COLO829 (cell line): Measurements from ENCODE around the gene CD151.

Experiments
- DNase-seq: peaks from one replicate; pipeline ENCODE4 v3.0.0; 2012; ENCODE audit warnings: low spot score

CD151 gene

GRCh38 chr11:843086-843734 lies 10.5 kb downstream of the CD151 start:
- no peak for DNase-seq

- DNase-seq, result peak; percentile 78
Observed at GRCh38 chr11:843818-844692, 11.3 kb downstream of the CD151 start.

GRCh38 chr11:844693-845644 lies 12.2 kb downstream of the CD151 start:
- peak; percentile 82 for DNase-seq

GRCh38 chr11:845872-846495 lies 13.2 kb downstream of the CD151 start:
- no peak for DNase-seq

- DNase-seq, result no peak
Observed at GRCh38 chr11:846496-847098, 13.8 kb downstream of the CD151 start.

- no peak for DNase-seq
Observed at GRCh38 chr11:847876-848275, 15.1 kb downstream of the CD151 start.

GRCh38 chr11:848380-848931 lies 15.7 kb downstream of the CD151 start:
- DNase-seq, result no peak

- DNase-seq, result no peak
Observed at GRCh38 chr11:849104-849824, 16.5 kb downstream of the CD151 start.

- no peak for DNase-seq
Observed at GRCh38 chr11:849951-850774, 17.4 kb downstream of the CD151 start.

- DNase-seq, result no peak
Observed at GRCh38 chr11:850775-851763, 18.3 kb downstream of the CD151 start.

GRCh38 chr11:852762-853161 lies 20.0 kb downstream of the CD151 start:
- DNase-seq, result no peak

GRCh38 chr11:853682-854448 lies 21.1 kb downstream of the CD151 start:
- DNase-seq, result no peak

GRCh38 chr11:854601-855329 lies 22.0 kb downstream of the CD151 start:
- no peak for DNase-seq

- DNase-seq, result no peak
Observed at GRCh38 chr11:855330-855674, 22.6 kb downstream of the CD151 start.

- no peak for DNase-seq
Observed at GRCh38 chr11:855796-856195, 23.0 kb downstream of the CD151 start.

GRCh38 chr11:856397-856796 lies 23.6 kb downstream of the CD151 start:
- no peak for DNase-seq
